Measurements from ENCODE around the gene MORC2. TPM values are rescaled to one million over a fixed set of nuclear protein-coding genes. Genes with fewer than 3 reads are reported as not detected.

The MORC2 gene
- total RNA-seq, 2 experiments from 2014 or later: 27.9 to 32.6 TPM

- Mint-ChIP-seq H3K27ac (no peak overlapping the region), H3K4me1 (peaks cover 4% of the 10 kb centered on the region), H3K36me3 (peaks cover 7% of the 10 kb centered on the region), H3K4me3 (no peak overlapping the region), H3K9me3 (no peaks in the 10 kb centered on the region), H3K27me3 (no peaks in the 10 kb centered on the region)
- ATAC-seq (ENCODE audit: low read depth): no peak
- no peak for DNase-seq
- POLR2A ChIA-PET: no interaction called here
Observed at GRCh38 chr22:30905696-30906341, 62.8 kb downstream of the MORC2 start.

GRCh38 chr22:30903876-30904460 lies 64.6 kb downstream of the MORC2 start:
- POLR2A ChIA-PET: no interaction called here
- DNase-seq: no peak
- no peak for ATAC-seq (ENCODE audit: low read depth)
- peaks cover 4% of the 10 kb centered on the region for H3K4me1 Mint-ChIP-seq
- no peaks in the 10 kb centered on the region for H3K27me3 Mint-ChIP-seq
- H3K27ac Mint-ChIP-seq: no peak overlapping the region
- peaks cover 6% of the 10 kb centered on the region for H3K36me3 Mint-ChIP-seq
- no peaks in the 10 kb centered on the region for H3K9me3 Mint-ChIP-seq
- no peak overlapping the region for H3K4me3 Mint-ChIP-seq

GRCh38 chr22:30902496-30903357 lies 65.8 kb downstream of the MORC2 start:
- Mint-ChIP-seq H3K27me3 (no peaks in the 10 kb centered on the region), H3K4me3 (peak overlapping the region; percentile 23), H3K27ac (peak overlapping the region; percentile 76), H3K4me1 (peaks cover 4% of the 10 kb centered on the region), H3K9me3 (peaks cover 1% of the 10 kb centered on the region), H3K36me3 (peaks cover 8% of the 10 kb centered on the region)
- POLR2A ChIA-PET: no interaction called here
- ATAC-seq (ENCODE audit: low read depth) (no peak), DNase-seq (no peak)

- H3K36me3 Mint-ChIP-seq: peaks cover 3% of the 10 kb centered on the region
- no peak for ATAC-seq (ENCODE audit: low read depth)
- H3K4me3 Mint-ChIP-seq: no peak overlapping the region
- H3K9me3 Mint-ChIP-seq: peaks cover 1% of the 10 kb centered on the region
- POLR2A ChIA-PET: no interaction called here
- H3K4me1 Mint-ChIP-seq: peaks cover 8% of the 10 kb centered on the region
- H3K27ac Mint-ChIP-seq: no peak overlapping the region
- no peak for DNase-seq
- no peaks in the 10 kb centered on the region for H3K27me3 Mint-ChIP-seq
Observed at GRCh38 chr22:30894371-30894740, 74.2 kb downstream of the MORC2 start.

- H3K4me1 Mint-ChIP-seq: peaks cover 8% of the 10 kb centered on the region
- H3K27me3 Mint-ChIP-seq: no peaks in the 10 kb centered on the region
- peak overlapping the region; percentile 57 for H3K4me3 Mint-ChIP-seq
- peaks cover 1% of the 10 kb centered on the region for H3K9me3 Mint-ChIP-seq
- ATAC-seq (ENCODE audit: low read depth) (no peak), DNase-seq (peak; percentile 22)
- peak overlapping the region; percentile 57 for H3K27ac Mint-ChIP-seq
- peaks cover 1% of the 10 kb centered on the region for H3K36me3 Mint-ChIP-seq
- POLR2A ChIA-PET: no interaction called here
Observed at GRCh38 chr22:30893434-30894370, 74.9 kb downstream of the MORC2 start.

- no peak overlapping the region for H3K4me3 Mint-ChIP-seq
- DNase-seq: peak; percentile 24
- H3K36me3 Mint-ChIP-seq: no peaks in the 10 kb centered on the region
- H3K9me3 Mint-ChIP-seq: no peaks in the 10 kb centered on the region
- POLR2A ChIA-PET: interaction anchor here (0.6 kb wide), 1 partner anchor 247 kb away, joined by 3 read pairs; no protein-coding TSS in a partner anchor
- H3K4me1 Mint-ChIP-seq: peaks cover 8% of the 10 kb centered on the region
- ATAC-seq (ENCODE audit: low read depth): no peak
- no peaks in the 10 kb centered on the region for H3K27me3 Mint-ChIP-seq
- no peak overlapping the region for H3K27ac Mint-ChIP-seq
Observed at GRCh38 chr22:30892731-30893221, 75.8 kb downstream of the MORC2 start.

GRCh38 chr22:30892286-30892685 lies 76.3 kb downstream of the MORC2 start:
- ATAC-seq (ENCODE audit: low read depth) (no peak), DNase-seq (peak; percentile 28)
- Mint-ChIP-seq H3K36me3 (no peaks in the 10 kb centered on the region), H3K27me3 (no peaks in the 10 kb centered on the region), H3K4me3 (no peak overlapping the region), H3K9me3 (no peaks in the 10 kb centered on the region), H3K27ac (no peak overlapping the region), H3K4me1 (peaks cover 8% of the 10 kb centered on the region)
- POLR2A ChIA-PET: interaction anchor here (0.6 kb wide), 1 partner anchor 247 kb away, joined by 3 read pairs; no protein-coding TSS in a partner anchor

GRCh38 chr22:30891781-30892180 lies 76.8 kb downstream of the MORC2 start:
- no peaks in the 10 kb centered on the region for H3K27me3 Mint-ChIP-seq
- H3K9me3 Mint-ChIP-seq: no peaks in the 10 kb centered on the region
- DNase-seq (no peak), ATAC-seq (ENCODE audit: low read depth) (no peak)
- H3K36me3 Mint-ChIP-seq: no peaks in the 10 kb centered on the region
- H3K4me3 Mint-ChIP-seq: no peak overlapping the region
- H3K27ac Mint-ChIP-seq: no peak overlapping the region
- H3K4me1 Mint-ChIP-seq: peaks cover 8% of the 10 kb centered on the region
- POLR2A ChIA-PET: interaction anchor here (0.6 kb wide), 1 partner anchor 246 kb away, joined by 3 read pairs; no protein-coding TSS in a partner anchor

GRCh38 chr22:30891443-30891755 lies 77.2 kb downstream of the MORC2 start:
- no peak for DNase-seq
- no peak overlapping the region for H3K4me3 Mint-ChIP-seq

GRCh38 chr22:30890686-30891442 lies 77.7 kb downstream of the MORC2 start:
- no peak overlapping the region for H3K4me3 Mint-ChIP-seq
- no peak overlapping the region for H3K27ac Mint-ChIP-seq
- DNase-seq (peak; percentile 44), ATAC-seq (ENCODE audit: low read depth) (peak; percentile 22)
- POLR2A ChIA-PET: no interaction called here
- no peaks in the 10 kb centered on the region for H3K9me3 Mint-ChIP-seq
- no peaks in the 10 kb centered on the region for H3K36me3 Mint-ChIP-seq
- peaks cover 10% of the 10 kb centered on the region for H3K4me1 Mint-ChIP-seq
- H3K27me3 Mint-ChIP-seq: no peaks in the 10 kb centered on the region

More at GRCh38 chr22:30891443-30891755, 77.2 kb downstream of the MORC2 start:
- no peak for ATAC-seq (ENCODE audit: low read depth)
- Mint-ChIP-seq H3K27ac (no peak overlapping the region), H3K27me3 (no peaks in the 10 kb centered on the region), H3K9me3 (no peaks in the 10 kb centered on the region), H3K4me1 (peaks cover 10% of the 10 kb centered on the region), H3K36me3 (no peaks in the 10 kb centered on the region)
- POLR2A ChIA-PET: no interaction called here

GRCh38 chr22:30889996-30890480 lies 78.5 kb downstream of the MORC2 start:
- ATAC-seq (ENCODE audit: low read depth): no peak
- Mint-ChIP-seq H3K36me3 (no peaks in the 10 kb centered on the region), H3K27me3 (no peaks in the 10 kb centered on the region), H3K4me3 (no peak overlapping the region), H3K4me1 (peaks cover 10% of the 10 kb centered on the region), H3K9me3 (no peaks in the 10 kb centered on the region), H3K27ac (no peak overlapping the region)
- POLR2A ChIA-PET: no interaction called here
- no peak for DNase-seq

GRCh38 chr22:30889268-30889995 lies 79.1 kb downstream of the MORC2 start:
- peak; percentile 16 for DNase-seq
- Mint-ChIP-seq H3K27ac (no peak overlapping the region), H3K36me3 (no peaks in the 10 kb centered on the region), H3K27me3 (no peaks in the 10 kb centered on the region), H3K4me3 (no peak overlapping the region), H3K9me3 (no peaks in the 10 kb centered on the region), H3K4me1 (peaks cover 10% of the 10 kb centered on the region)
- POLR2A ChIA-PET: no interaction called here
- no peak for ATAC-seq (ENCODE audit: low read depth)

Measured in activated naive CD8-positive, alpha-beta T cell treated with anti-CD3 and anti-CD28 coated beads, Interleukin-2, amount 10 ng/mL, durations not matched to agents 7 days and 5 days (primary cell).